HepG2 (cell line): ENCODE data around the gene FYTTD1. TPM values are rescaled to one million over a fixed set of nuclear protein-coding genes. Genes with fewer than 3 reads are reported as not detected.

Source experiments
- ELF1 ChIP-seq: sonication (generic); formaldehyde crosslinking; IDR thresholded peaks from 2 replicates; pipeline ENCODE4 v1.4.0; 2020; ENCODE audit warnings: missing genetic modification reagents
- ELK4 ChIP-seq: sonication (generic); formaldehyde crosslinking; IDR thresholded peaks from 2 replicates; pipeline ENCODE4 v1.9.0; 2021; ENCODE audit warnings: missing genetic modification reagents, borderline replicate concordance
- KLF13 ChIP-seq: sonication (generic); formaldehyde crosslinking; IDR thresholded peaks from 2 replicates; pipeline ENCODE4 v1.4.0; 2020; ENCODE audit warnings: mild to moderate bottlenecking, missing genetic modification reagents
- NFE2 ChIP-seq: sonication (generic); formaldehyde crosslinking; IDR thresholded peaks from 2 replicates; pipeline ENCODE4 v1.4.0; 2020; ENCODE audit warnings: missing genetic modification reagents
- NFKB2 ChIP-seq: sonication (generic); formaldehyde crosslinking; IDR thresholded peaks from 2 replicates; pipeline ENCODE4 v1.4.0; 2020; ENCODE audit warnings: missing genetic modification reagents, borderline replicate concordance
- NR2F1 ChIP-seq, 2 experiments: fragments of 450-650 bp in 1 of 2; formaldehyde crosslinking in 1 of 2; IDR thresholded peaks; 2 replicates each; pipeline versions ENCODE4 v1.5.0 to v1.6.1; 2016 to 2020; ENCODE audit warnings: mild to moderate bottlenecking in 1 of 2, missing compliant biosample characterization in 1 of 2, missing genetic modification reagents in 1 of 2, moderate library complexity in 1 of 2
- PCBP2 ChIP-seq: fragments of 200-400 bp; formaldehyde crosslinking; optimal IDR thresholded peaks from 2 replicates; pipeline ENCODE3; 2018; ENCODE audit warnings: low read length, low read depth; ENCODE audit not compliant: poor library complexity, severe bottlenecking
- SP2 ChIP-seq: sonication (generic); formaldehyde crosslinking; IDR thresholded peaks from 2 replicates; pipeline ENCODE4 v1.5.1; 2020; ENCODE audit warnings: mild to moderate bottlenecking, missing genetic modification reagents
- ZBTB33 ChIP-seq: sonication (generic); formaldehyde crosslinking; IDR thresholded peaks from 2 replicates; pipeline ENCODE4 v1.4.0; 2020; ENCODE audit warnings: missing genetic modification reagents
- ZEB1 ChIP-seq: IDR thresholded peaks from 2 replicates; pipeline ENCODE4 v1.6.1; 2012; ENCODE audit warnings: mild to moderate bottlenecking, low read depth, inconsistent platforms; ENCODE audit not compliant: insufficient replicate concordance
- ZFP41 ChIP-seq: sonication (generic); formaldehyde crosslinking; IDR thresholded peaks from 2 replicates; pipeline ENCODE4 v1.4.0; 2020; ENCODE audit warnings: mild to moderate bottlenecking, missing genetic modification reagents, borderline replicate concordance
- ZNF143 ChIP-seq: sonication (generic); formaldehyde crosslinking; IDR thresholded peaks from 2 replicates; pipeline ENCODE4 v1.4.0; 2020; ENCODE audit warnings: missing genetic modification reagents
- ZNF230 ChIP-seq: sonication (generic); formaldehyde crosslinking; IDR thresholded peaks from 2 replicates; pipeline ENCODE4 v1.4.0; 2020; ENCODE audit warnings: mild to moderate bottlenecking, missing genetic modification reagents
- ZNF264 ChIP-seq: sonication (generic); formaldehyde crosslinking; IDR thresholded peaks from 2 replicates; pipeline ENCODE4 v1.4.0; 2020; ENCODE audit warnings: missing genetic modification reagents
- ZNF646 ChIP-seq: sonication (generic); formaldehyde crosslinking; IDR thresholded peaks from 2 replicates; pipeline ENCODE4 v1.9.0; 2021; ENCODE audit warnings: mild to moderate bottlenecking, missing genetic modification reagents
- ZNF710 ChIP-seq: sonication (generic); formaldehyde crosslinking; IDR thresholded peaks from 2 replicates; pipeline ENCODE4 v1.5.0; 2020; ENCODE audit warnings: mild to moderate bottlenecking, missing genetic modification reagents, borderline replicate concordance
- polyA plus RNA-seq, 8 experiments: library from polyadenylated mRNA; depleted of rRNA in 3 of 8; stranded (reverse) in 7 of 8; unstranded in 1 of 8; fragments of >200 nt; fragmentation: Illumina TruSeq in 4 of 8; extraction: Trizol in 4 of 8; gene quantifications; 2 replicates each; pipeline versions ENCODE4 v1.2.1 to v1.2.3, GENCODE V29; 2011 to 2016; ENCODE audit warnings: low read depth in 4 of 8, missing spikeins in 1 of 8, mixed read lengths in 1 of 8; ENCODE audit not compliant: insufficient read depth in 1 of 8
- total RNA-seq, 5 experiments: library from RNA; depleted of rRNA; stranded (reverse); fragments of >200 nt; fragmentation: Illumina TruSeq; extraction: Trizol; gene quantifications; 2 replicates each; pipeline ENCODE4 v1.2.3, GENCODE V29; 2016; ENCODE audit warnings: low read depth in 1 of 5

FYTTD1 gene
- total and polyA plus RNA-seq, 2 of the 13 experiments (the other 11 are each of a cell fraction or from before 2014, with no cell fraction given), result 6.5 to 28.8 TPM

GRCh38 chr3:197791113-197791891 is 41.6 kb downstream of the FYTTD1 start, which contains the start of gene LRCH3 (continued):
- TF ChIP-seq ZNF710 (CRISPR knock-in tag), result no peak; the same call in 1 of the 2 replicates
- TF ChIP-seq KLF13, result peak; percentile 93; the same call in 1 of the 2 replicates
- TF ChIP-seq NFE2 (CRISPR knock-in tag), result no peak
- TF ChIP-seq ZNF264 (CRISPR knock-in tag), result no peak
- peak; percentile 52 for TF ChIP-seq ZNF143 (CRISPR knock-in tag)
- TF ChIP-seq ELF1 (CRISPR knock-in tag), result peak; percentile 35; the same call in 1 of the 2 replicates
- TF ChIP-seq ZNF646 (CRISPR knock-in tag), result no peak
- peak; percentile 95; the same call in 1 of the 2 replicates for TF ChIP-seq NFKB2 (CRISPR knock-in tag)
- no peak for TF ChIP-seq NR2F1 (CRISPR knock-in tag; IDR thresholded peaks at IDR 0.05)
- TF ChIP-seq ZEB1, result no peak
- TF ChIP-seq PCBP2, result no peak
- TF ChIP-seq SP2 (CRISPR knock-in tag), result no peak
- no peak for TF ChIP-seq ELK4 (CRISPR knock-in tag)
- no peak for TF ChIP-seq ZBTB33 (CRISPR knock-in tag)
- TF ChIP-seq ZNF230, result peak; percentile 62; the same call in 1 of the 2 replicates
- TF ChIP-seq ZFP41 (CRISPR knock-in tag), result peak; percentile 64; the same call in 1 of the 2 replicates
